ENCODE data around the gene EHF. TPM values are rescaled to one million over a fixed set of nuclear protein-coding genes. Genes with fewer than 3 reads are reported as not detected.
A peak's percentile ranks its signal among the peaks of the same experiment; 100 is the strongest.

The EHF gene
- total and polyA plus RNA-seq, 9 of the 15 experiments (the other 6 are each of a cell fraction or from before 2014, with no cell fraction given): 0.04 to 0.54 (median 0.37) TPM

GRCh38 chr11:34609850-34610249 lies 11.0 kb upstream of the EHF start (continued):
- no peak for TF ChIP-seq CBX8 (IDR thresholded peaks at IDR 0.05; ENCODE audit: borderline replicate concordance, extremely low read depth, low read depth, low read length, poor library complexity, severe bottlenecking)
- peak; percentile 63; the same call in 1 of the 2 replicates for TF ChIP-seq JUN (IDR thresholded peaks at IDR 0.05; ENCODE audit: borderline replicate concordance, low read depth, low read length)
- TF ChIP-seq JUN (CRISPR knock-in tag; IDR thresholded peaks at IDR 0.05; ENCODE audit: borderline replicate concordance): no peak
- TF ChIP-seq RHOXF2B (CRISPR knock-in tag; conservative IDR thresholded peaks at IDR 0.05): no peak
- no peak for TF ChIP-seq TCF7 (IDR thresholded peaks at IDR 0.05; ENCODE audit: borderline replicate concordance)
- no peak for TF ChIP-seq HOMEZ (CRISPR knock-in tag; IDR thresholded peaks at IDR 0.05)
- TF ChIP-seq ZNF354B (CRISPR knock-in tag; IDR thresholded peaks at IDR 0.05): no peak
- TF ChIP-seq USF1 (CRISPR knock-in tag; IDR thresholded peaks at IDR 0.05): no peak
- TF ChIP-seq ZNF274 (IDR thresholded peaks at IDR 0.05; ENCODE audit: borderline replicate concordance, low read depth, low read length): no peak
- TF ChIP-seq MEIS2 (IDR thresholded peaks at IDR 0.05; ENCODE audit: partially characterized antibody): peak; percentile 81
- no peak for TF ChIP-seq SMARCA5 (IDR thresholded peaks at IDR 0.05)
- no peak for TF ChIP-seq ZNF780A (CRISPR knock-in tag; IDR thresholded peaks at IDR 0.05)
- TF ChIP-seq HDAC1 (IDR thresholded peaks at IDR 0.05): peak in 1 of 2 experiments; percentile 40; a peak in 1 of 4 replicates
- no peak for TF ChIP-seq CREB5 (CRISPR knock-in tag; IDR thresholded peaks at IDR 0.05)
- no peak for TF ChIP-seq ZNF165 (CRISPR knock-in tag; IDR thresholded peaks at IDR 0.05; ENCODE audit: borderline replicate concordance)
- TF ChIP-seq CREB3 (tag; conservative IDR thresholded peaks at IDR 0.05; ENCODE audit: low read depth): no peak
- TF ChIP-seq ZNF766 (CRISPR knock-in tag; conservative IDR thresholded peaks at IDR 0.05): no peak
- TF ChIP-seq TCF15 (CRISPR knock-in tag; IDR thresholded peaks at IDR 0.05): no peak
- TF ChIP-seq ZNF764 (CRISPR knock-in tag; IDR thresholded peaks at IDR 0.05; ENCODE audit: low read depth): no peak
- TF ChIP-seq LEF1 (IDR thresholded peaks at IDR 0.05): no peak
- no peak for TF ChIP-seq MTA1 (IDR thresholded peaks at IDR 0.05; ENCODE audit: borderline replicate concordance)
- no peak for TF ChIP-seq XRCC4 (IDR thresholded peaks at IDR 0.05; ENCODE audit: extremely low read depth, insufficient read depth, insufficient read length)
- no peak for TF ChIP-seq ASH1L (IDR thresholded peaks at IDR 0.05; ENCODE audit: borderline replicate concordance, low read depth, partially characterized antibody)

Measured in K562 (cell line).